Effector memory CD4-positive, alpha-beta T cell (primary cell): Measurements from ENCODE around the gene SMIM43.
"Not testable (repeated sequence)": the region's sequence is repeated elsewhere in the genome, so short reads cannot be mapped to it uniquely, and the experiment has no call there.

Source experiments
- DNase-seq, 3 donors: peaks; one replicate each; pipeline ENCODE4 v3.0.0-alpha.2; 2020
- H3K27ac ChIP-seq: 2 replicates; pipeline ENCODE4 v1.7.0; 2013; ENCODE audit warnings: mild to moderate bottlenecking, low read length, moderate library complexity; ENCODE audit not compliant: insufficient read depth, poor library complexity, severe bottlenecking
- H3K27me3 ChIP-seq: replicated peaks from 2 replicates; pipeline ENCODE4 v1.7.0; 2013; ENCODE audit warnings: mild to moderate bottlenecking, low read length; ENCODE audit not compliant: insufficient read depth, control insufficient read depth, poor library complexity, severe bottlenecking
- H3K36me3 ChIP-seq: 2 replicates; pipeline ENCODE4 v1.7.0; 2013; ENCODE audit warnings: mild to moderate bottlenecking, low read length, moderate library complexity; ENCODE audit not compliant: control insufficient read depth, insufficient read depth
- H3K4me1 ChIP-seq: 2 replicates; pipeline ENCODE4 v1.7.0; 2013; ENCODE audit warnings: low read length, mild to moderate bottlenecking; ENCODE audit not compliant: control insufficient read depth, insufficient read depth, poor library complexity, severe bottlenecking
- H3K4me3 ChIP-seq: 2 replicates; pipeline ENCODE4 v1.7.0; 2013; ENCODE audit warnings: low read length, low read depth, mild to moderate bottlenecking; ENCODE audit not compliant: insufficient read depth, poor library complexity, severe bottlenecking
- H3K9me3 ChIP-seq: 2 replicates; pipeline ENCODE4 v1.7.0; 2013; ENCODE audit warnings: mild to moderate bottlenecking, low read length, moderate library complexity; ENCODE audit not compliant: control insufficient read depth

The SMIM43 gene

GRCh38 chr4:121765971-121766538 lies 1.1 kb upstream of the SMIM43 start:
- no peak overlapping the region for H3K4me3 ChIP-seq
- H3K27ac ChIP-seq: no peak overlapping the region
- peaks cover 23% of the 10 kb centered on the region for H3K27me3 ChIP-seq
- peaks cover 10% of the 10 kb centered on the region for H3K4me1 ChIP-seq
- no peaks in the 10 kb centered on the region for H3K9me3 ChIP-seq
- no peak for DNase-seq
- no peaks in the 10 kb centered on the region for H3K36me3 ChIP-seq

- Histone ChIP-seq H3K27ac (no peak overlapping the region), H3K36me3 (no peaks in the 10 kb centered on the region), H3K27me3 (peaks cover 23% of the 10 kb centered on the region), H3K9me3 (no peaks in the 10 kb centered on the region), H3K4me3 (no peak overlapping the region), H3K4me1 (peaks cover 10% of the 10 kb centered on the region)
- DNase-seq: no peak
These were observed 373 bp upstream of the SMIM43 start for GRCh38 chr4:121765368-121765705.

GRCh38 chr4:121764303-121764701 lies 662 bp downstream of the SMIM43 start:
- no peak for DNase-seq
- Histone ChIP-seq H3K9me3 (no peaks in the 10 kb centered on the region), H3K36me3 (no peaks in the 10 kb centered on the region), H3K4me3 (peak overlapping the region; percentile 22), H3K27ac (no peak overlapping the region), H3K27me3 (peaks cover 23% of the 10 kb centered on the region), H3K4me1 (peaks cover 10% of the 10 kb centered on the region)

GRCh38 chr4:121760205-121760604 lies 4.8 kb downstream of the SMIM43 start:
- no peak overlapping the region for H3K27ac ChIP-seq
- no peak overlapping the region for H3K4me3 ChIP-seq
- no peak for DNase-seq
- peaks cover 19% of the 10 kb centered on the region for H3K27me3 ChIP-seq
- H3K9me3 ChIP-seq: no peaks in the 10 kb centered on the region
- peaks cover 9% of the 10 kb centered on the region for H3K4me1 ChIP-seq
- H3K36me3 ChIP-seq: no peaks in the 10 kb centered on the region

- no peaks in the 10 kb centered on the region for H3K9me3 ChIP-seq
- no peak overlapping the region for H3K27ac ChIP-seq
- no peak overlapping the region for H3K4me3 ChIP-seq
- no peaks in the 10 kb centered on the region for H3K36me3 ChIP-seq
- H3K27me3 ChIP-seq: peaks cover 8% of the 10 kb centered on the region
- no peak for DNase-seq
- H3K4me1 ChIP-seq: no peaks in the 10 kb centered on the region
These were observed 5.9 kb downstream of the SMIM43 start for GRCh38 chr4:121758925-121759568.

- H3K36me3 ChIP-seq, H3K27me3 ChIP-seq, H3K4me3 ChIP-seq, H3K9me3 ChIP-seq, H3K27ac ChIP-seq, H3K4me1 ChIP-seq, DNase-seq: not testable (repeated sequence)
These were observed 12.8 kb downstream of the SMIM43 start for GRCh38 chr4:121752142-121752541.

- no peaks in the 10 kb centered on the region for H3K4me1 ChIP-seq
- no peak overlapping the region for H3K27ac ChIP-seq
- no peak for DNase-seq
- H3K9me3 ChIP-seq: no peaks in the 10 kb centered on the region
- no peak overlapping the region for H3K4me3 ChIP-seq
- no peaks in the 10 kb centered on the region for H3K36me3 ChIP-seq
- no peaks in the 10 kb centered on the region for H3K27me3 ChIP-seq
These were observed 15.7 kb downstream of the SMIM43 start for GRCh38 chr4:121749225-121749624.

GRCh38 chr4:121742794-121743193 lies 22.2 kb downstream of the SMIM43 start:
- Histone ChIP-seq H3K27ac (no peak overlapping the region), H3K36me3 (no peaks in the 10 kb centered on the region), H3K27me3 (no peaks in the 10 kb centered on the region), H3K4me1 (no peaks in the 10 kb centered on the region), H3K4me3 (no peak overlapping the region), H3K9me3 (no peaks in the 10 kb centered on the region)
- no peak for DNase-seq

GRCh38 chr4:121741751-121742150 lies 23.2 kb downstream of the SMIM43 start:
- no peak for DNase-seq
- Histone ChIP-seq H3K36me3 (no peaks in the 10 kb centered on the region), H3K27me3 (no peaks in the 10 kb centered on the region), H3K27ac (no peak overlapping the region), H3K9me3 (no peaks in the 10 kb centered on the region), H3K4me3 (no peak overlapping the region), H3K4me1 (no peaks in the 10 kb centered on the region)

- H3K4me3 ChIP-seq: no peak overlapping the region
- no peak overlapping the region for H3K27ac ChIP-seq
- H3K36me3 ChIP-seq: no peaks in the 10 kb centered on the region
- H3K9me3 ChIP-seq: no peaks in the 10 kb centered on the region
- no peaks in the 10 kb centered on the region for H3K27me3 ChIP-seq
- no peaks in the 10 kb centered on the region for H3K4me1 ChIP-seq
- no peak for DNase-seq
These were observed 24.1 kb downstream of the SMIM43 start for GRCh38 chr4:121740796-121741409.
